H1 (cell line): ENCODE results near the gene MOG. TPM values are rescaled to one million over a fixed set of nuclear protein-coding genes. Genes with fewer than 3 reads are reported as not detected.

ENCODE experiments used
- CTCF ChIA-PET: fragments of 300-600 bp; sonication (Branson Sonifier 250); formaldehyde crosslinking; loops from one replicate; lab custom pipeline; 2021; ENCODE audit not compliant: partially characterized antibody; lab: Charles Lee
- POLR2A ChIA-PET: fragments of 300-600 bp; sonication (Branson Sonifier 250); formaldehyde crosslinking; loops from one replicate; lab custom pipeline; 2021; ENCODE audit warnings: inconsistent platforms; ENCODE audit not compliant: partially characterized antibody; lab: Charles Lee
- DNase-seq, 2 experiments: peaks; one replicate each; pipeline versions ENCODE4 v3.0.0 to v3.0.0-alpha.2; 2010 to 2022; ENCODE audit warnings: low spot score in 2 of 2, low read depth in 1 of 2, mixed read lengths in 1 of 2
- FAIRE-seq: peaks from 2 replicates; lab custom pipeline; 2011; peaks lifted over from hg19 to GRCh38; lab: Jason Lieb, UNC
- H2AFZ ChIP-seq: 2 replicates; pipeline ENCODE4 v1.8.1; 2012; ENCODE audit warnings: low read length, inconsistent platforms
- H2AK5ac ChIP-seq: 2 replicates; pipeline ENCODE4 v1.6.1; 2013; ENCODE audit warnings: low read depth, low read length
- H2BK120ac ChIP-seq: replicated peaks from 2 replicates; pipeline ENCODE3; 2013; ENCODE audit warnings: low read depth, low read length, inconsistent platforms
- H2BK12ac ChIP-seq: 2 replicates; pipeline ENCODE4 v1.6.1; 2013; ENCODE audit warnings: low read depth, low read length
- H2BK15ac ChIP-seq: 2 replicates; pipeline ENCODE4 v1.6.1; 2013; ENCODE audit warnings: low read length
- H2BK20ac ChIP-seq: 2 replicates; pipeline ENCODE4 v1.6.1; 2013; ENCODE audit warnings: low read length
- H2BK5ac ChIP-seq: 2 replicates; pipeline ENCODE4 v1.6.1; 2013; ENCODE audit warnings: low read depth, low read length
- H3K14ac ChIP-seq: 2 replicates; pipeline ENCODE4 v1.6.1; 2013; ENCODE audit warnings: inconsistent platforms; ENCODE audit not compliant: insufficient read length
- H3K18ac ChIP-seq: 2 replicates; pipeline ENCODE4 v1.6.1; 2013; ENCODE audit warnings: low read length; ENCODE audit errors: extremely low read depth
- H3K23ac ChIP-seq: 2 replicates; pipeline ENCODE4 v1.6.1; 2013; ENCODE audit warnings: inconsistent platforms; ENCODE audit not compliant: insufficient read length
- H3K23me2 ChIP-seq: 2 replicates; pipeline ENCODE4 v1.6.1; 2013; ENCODE audit warnings: low read depth, low read length
- H3K27ac ChIP-seq: 2 replicates; pipeline ENCODE4 v1.6.1; 2011; ENCODE audit warnings: low read depth, low read length, inconsistent platforms
- H3K27me3 ChIP-seq, 4 experiments: replicated peaks in 1 of 4; 1 replicate in 1 of 4; 2 replicates in 3 of 4; pipeline versions ENCODE4 v1.6.1 to v1.8.1; 2011 to 2013; ENCODE audit warnings: low read length in 3 of 4, mild to moderate bottlenecking in 3 of 4, inconsistent platforms in 2 of 4, mixed read lengths in 2 of 4, moderate library complexity in 1 of 4; ENCODE audit not compliant: control insufficient read depth in 3 of 4, insufficient read depth in 3 of 4; ENCODE audit errors: extremely low read depth in 1 of 4
- H3K36me3 ChIP-seq, 4 experiments: 2 replicates each; pipeline versions ENCODE4 v1.6.1 to v1.8.1; 2011 to 2013; ENCODE audit warnings: mild to moderate bottlenecking in 4 of 4, low read length in 3 of 4, moderate library complexity in 2 of 4, control low read depth in 1 of 4, inconsistent platforms in 1 of 4; ENCODE audit not compliant: insufficient read depth in 4 of 4, control insufficient read depth in 2 of 4
- H3K4ac ChIP-seq: replicated peaks from 2 replicates; pipeline ENCODE3; 2013; ENCODE audit warnings: low read length, low read depth, mixed read lengths, inconsistent platforms; ENCODE audit not compliant: insufficient read length
- H3K4me1 ChIP-seq, 4 experiments: replicated peaks in 1 of 4; 1 replicate in 1 of 4; 2 replicates in 3 of 4; pipeline versions ENCODE4 v1.6.1 to v1.8.1; 2011 to 2013; ENCODE audit warnings: low read length in 3 of 4, inconsistent platforms in 2 of 4, mixed read lengths in 1 of 4; ENCODE audit not compliant: insufficient read depth in 4 of 4, control insufficient read depth in 3 of 4
- H3K4me2 ChIP-seq, 2 experiments: 2 replicates each; pipeline versions ENCODE4 v1.6.1 to v1.8.1; 2011 to 2013; ENCODE audit warnings: low read depth in 2 of 2, low read length in 2 of 2, control low read depth in 1 of 2, inconsistent platforms in 1 of 2, mild to moderate bottlenecking in 1 of 2; ENCODE audit not compliant: insufficient read depth in 1 of 2
- H3K4me3 ChIP-seq, 4 experiments: fragments of 200-600, 300-600 bp in 1 of 4; sonication (generic), shearing (Covaris generic), sonication (Bioruptor Twin) in 1 of 4; 2 replicates each; pipeline versions ENCODE4 v1.5.1 to v1.8.1; 2011 to 2016; ENCODE audit warnings: low read length in 4 of 4, low read depth in 3 of 4, control low read depth in 2 of 4, inconsistent platforms in 2 of 4, mild to moderate bottlenecking in 2 of 4, mixed read lengths in 1 of 4, moderate library complexity in 1 of 4; ENCODE audit not compliant: insufficient read depth in 2 of 4; ENCODE audit errors: extremely low read depth in 1 of 4
- H3K56ac ChIP-seq: replicated peaks from 2 replicates; pipeline ENCODE3; 2013; ENCODE audit warnings: low read depth, mild to moderate bottlenecking, mixed read lengths, low read length, inconsistent platforms; ENCODE audit not compliant: insufficient read length
- H3K79me1 ChIP-seq: 2 replicates; pipeline ENCODE4 v1.6.1; 2013; ENCODE audit warnings: low read depth, low read length, control low read depth
- H3K79me2 ChIP-seq, 2 experiments: 2 replicates each; pipeline versions ENCODE4 v1.6.1 to v1.8.1; 2012 to 2013; ENCODE audit warnings: low read length in 2 of 2, mild to moderate bottlenecking in 2 of 2, inconsistent platforms in 1 of 2; ENCODE audit not compliant: insufficient read depth in 2 of 2, control insufficient read depth in 1 of 2
- H3K9ac ChIP-seq, 4 experiments: replicated peaks in 1 of 4; 1 replicate in 1 of 4; 2 replicates in 3 of 4; pipeline versions ENCODE4 v1.6.1 to v1.8.1; 2011 to 2013; ENCODE audit warnings: low read depth in 3 of 4, low read length in 3 of 4, control low read depth in 2 of 4, mild to moderate bottlenecking in 2 of 4, moderate library complexity in 2 of 4, inconsistent platforms in 1 of 4; ENCODE audit errors: extremely low read depth in 1 of 4
- H3K9me3 ChIP-seq, 2 experiments: 2 replicates each; pipeline versions ENCODE4 v1.6.1 to v1.8.1; 2012 to 2013; ENCODE audit warnings: mild to moderate bottlenecking in 2 of 2, moderate library complexity in 2 of 2, control low read depth in 1 of 2, inconsistent platforms in 1 of 2, low read depth in 1 of 2, low read length in 1 of 2, mixed read lengths in 1 of 2; ENCODE audit not compliant: insufficient read depth in 2 of 2
- H4K20me1 ChIP-seq, 2 experiments: replicated peaks in 1 of 2; 2 replicates each; pipeline versions ENCODE3 to v1.8.1; 2011 to 2013; ENCODE audit warnings: inconsistent platforms in 2 of 2, low read length in 2 of 2, mild to moderate bottlenecking in 1 of 2; ENCODE audit not compliant: insufficient read depth in 2 of 2, control insufficient read depth in 1 of 2
- H4K5ac ChIP-seq: 2 replicates; pipeline ENCODE4 v1.6.1; 2013; ENCODE audit warnings: low read length, low read depth, mixed read lengths, inconsistent platforms; ENCODE audit not compliant: insufficient read length
- H4K8ac ChIP-seq: 2 replicates; pipeline ENCODE4 v1.8.0; 2013; ENCODE audit warnings: mild to moderate bottlenecking, moderate library complexity, low read length, inconsistent platforms; ENCODE audit not compliant: insufficient read depth; ENCODE audit errors: extremely low read depth
- H4K91ac ChIP-seq: replicated peaks from 2 replicates; pipeline ENCODE3; 2013; ENCODE audit warnings: low read length, mixed read lengths, inconsistent platforms; ENCODE audit not compliant: insufficient read length
- HDAC6 ChIP-seq: IDR thresholded peaks from one replicate; pipeline ENCODE4 v1.7.1; 2012; ENCODE audit warnings: low read depth, mild to moderate bottlenecking, inconsistent platforms, low read length, moderate library complexity
- WGBS, 2 experiments: shearing (Covaris generic) in 1 of 2; methylation state at CpG; one replicate each; pipeline versions ENCODE4 v1.1.6 to v1.1.7; 2013 to 2015; ENCODE audit warnings: low lambda C conversion rate in 2 of 2, mixed read lengths in 2 of 2, inconsistent platforms in 1 of 2, low coverage in 1 of 2, missing lambda C conversion rate in 1 of 2; ENCODE audit not compliant: insufficient replicate concordance in 2 of 2, insufficient coverage in 1 of 2, insufficient read length in 1 of 2; ENCODE audit errors: extremely low coverage in 1 of 2, missing lambda C conversion rate in 1 of 2; 5-methylcytosine and 5-hydroxymethylcytosine counted together
- polyA plus RNA-seq, 7 experiments: library from polyadenylated mRNA; depleted of rRNA in 3 of 7; stranded (reverse) in 5 of 7; unstranded in 2 of 7; fragments of >200 nt in 5 of 7; fragments of 200-250 nt in 2 of 7; gene quantifications; 1 replicate in 5 of 7; 2 replicates in 1 of 7; 4 replicates in 1 of 7; pipeline versions ENCODE4 v1.2.1 to v1.2.3, GENCODE V29; 2011 to 2013; ENCODE audit warnings: missing spikeins in 2 of 7, mixed read lengths in 2 of 7
- total RNA-seq: library from RNA; stranded (reverse); fragmentation: NEBNext Ultra II Directional; extraction: Animal tissue kit (Norgen Biotek cat#: 25700); gene quantifications from 2 replicates; pipeline ENCODE4 v1.2.1, GENCODE V29; 2021

MOG gene
- total and polyA plus RNA-seq, 2 of the 8 experiments (the other 6 are each of a cell fraction or from before 2014, with no cell fraction given) = 0.17 to 0.86 TPM

DNA sequence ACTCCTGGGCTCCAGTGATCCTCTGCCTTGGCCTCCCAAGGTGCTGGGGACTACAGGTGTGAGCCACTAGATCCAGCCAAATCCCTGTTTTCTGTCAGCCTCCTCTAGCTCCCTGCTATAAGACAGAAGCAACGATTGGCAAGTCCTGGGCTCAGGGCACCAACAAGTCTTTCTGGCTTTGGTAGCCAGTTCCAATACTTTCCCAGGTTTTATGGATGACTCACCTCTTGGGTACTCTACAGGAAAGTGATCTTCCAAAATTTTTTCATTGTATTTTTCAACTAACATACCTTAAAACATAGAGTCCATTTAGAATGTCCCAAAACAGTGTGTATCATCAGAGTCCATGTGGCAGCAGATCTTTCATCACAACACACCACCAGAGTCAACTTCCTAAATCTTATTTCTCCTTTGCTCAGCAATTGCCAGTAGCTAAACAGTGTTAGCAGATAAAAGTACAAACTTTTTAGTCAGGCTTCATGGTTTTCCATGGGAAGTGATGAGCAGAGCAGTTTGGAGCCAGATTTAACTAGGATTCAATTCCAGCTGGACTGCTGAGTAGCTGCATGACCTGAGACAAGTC lies 37.2 kb upstream of the MOG start:
- no peak overlapping the region for H2BK15ac ChIP-seq
- no peak overlapping the region for H2BK120ac ChIP-seq
- H3K36me3 ChIP-seq = peaks cover 38 to 81% (median 65%) of the 10 kb centered on the region in 4 experiments
- H4K8ac ChIP-seq = no peak overlapping the region
- H3K9me3 ChIP-seq = no peaks in the 10 kb centered on the region
- WGBS, 2 experiments = 91% methylated on average over 1 of the region's 1 CpG; no CpG with 5 or more reads in 1 of the 2 experiments
- H3K4me1 ChIP-seq = peaks cover 0 to 17% (median 11%) of the 10 kb centered on the region in 4 experiments; a peak in 6 of 7 replicates
- H3K56ac ChIP-seq = no peak overlapping the region
- H3K27ac ChIP-seq = no peak overlapping the region
- no peak overlapping the region for H2BK5ac ChIP-seq
- no peaks in the 10 kb centered on the region; the same call in 1 of the 2 replicates for H3K23me2 ChIP-seq
- no peak overlapping the region for H2BK12ac ChIP-seq
- no peak overlapping the region for H2AK5ac ChIP-seq
- H3K79me2 ChIP-seq = peaks cover 0 to 18% of the 10 kb centered on the region in 2 experiments; a peak in 2 of 4 replicates
- CTCF ChIA-PET = interaction anchor here (0.9 to 1.4 kb wide), 7 partner anchors 8 to 65 kb away, joined by 3 to 7 read pairs (median 4); no protein-coding TSS in a partner anchor
- no peak overlapping the region for H3K18ac ChIP-seq
- H3K4me2 ChIP-seq = no peak overlapping the region
- H4K91ac ChIP-seq = no peak overlapping the region
- FAIRE-seq (no peak), DNase-seq (no peak)
- H3K4ac ChIP-seq = no peak overlapping the region
- TF ChIP-seq HDAC6 = no peak
- H3K23ac ChIP-seq = no peak overlapping the region
- H4K20me1 ChIP-seq = peaks cover 6 to 7% of the 10 kb centered on the region in 2 experiments
- no peak overlapping the region for H3K9ac ChIP-seq
- no peaks in the 10 kb centered on the region for H3K27me3 ChIP-seq
- no peak overlapping the region for H3K14ac ChIP-seq
- H4K5ac ChIP-seq = no peak overlapping the region
- no peak overlapping the region for H2AFZ ChIP-seq
- H3K79me1 ChIP-seq = peaks cover 3% of the 10 kb centered on the region; the same call in 1 of the 2 replicates
- no peak overlapping the region for H3K4me3 ChIP-seq
- POLR2A ChIA-PET = interaction anchor here (1.1 to 1.6 kb wide), 4 partner anchors 8 to 16 kb away, joined by 4 to 8 read pairs (median 6); no protein-coding TSS in a partner anchor
- no peak overlapping the region for H2BK20ac ChIP-seq
